Breast epithelium (tissue), 3 donors: ENCODE measurements around the gene OR11G2.

ENCODE experiments used
- POLR2AphosphoS5 ChIP-seq, 3 donors: sonication (generic); formaldehyde crosslinking; IDR thresholded peaks; one replicate each; pipeline ENCODE4 v1.6.1; 2017; ENCODE audit warnings: antibody characterized with exemption in 3 of 3
- TF ChIP-seq, protein P1 (sequence below), 3 donors: fragments of 450-650 bp; IDR thresholded peaks; one replicate each; pipeline ENCODE4 v1.5.1; 2016 to 2017; ENCODE audit warnings: antibody characterized with exemption in 3 of 3, mild to moderate bottlenecking in 3 of 3, moderate library complexity in 3 of 3

DNA sequence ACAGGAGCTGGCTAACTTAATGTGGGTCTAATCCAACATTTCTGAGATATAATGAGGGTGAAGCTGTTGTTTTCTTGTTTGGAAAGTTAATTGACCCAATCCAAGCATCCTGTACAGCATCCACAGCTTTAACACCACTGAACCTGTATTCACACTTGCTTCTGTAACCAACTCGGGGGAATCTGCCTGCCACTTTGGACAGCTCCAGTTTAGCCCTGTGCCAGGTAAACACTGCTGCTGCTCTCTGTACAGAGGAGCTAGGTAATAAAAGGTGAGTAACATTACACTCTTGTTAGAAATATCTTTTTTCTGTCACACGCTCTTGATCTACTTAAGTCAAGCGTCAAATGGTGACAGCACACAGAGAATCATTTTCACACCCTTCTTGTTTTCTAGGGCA lies 700 bp downstream of the OR11G2 start:
- TF ChIP-seq POLR2AphosphoS5 (IDR thresholded peaks at IDR 0.05) = no peak
- TF ChIP-seq, protein P1, sequence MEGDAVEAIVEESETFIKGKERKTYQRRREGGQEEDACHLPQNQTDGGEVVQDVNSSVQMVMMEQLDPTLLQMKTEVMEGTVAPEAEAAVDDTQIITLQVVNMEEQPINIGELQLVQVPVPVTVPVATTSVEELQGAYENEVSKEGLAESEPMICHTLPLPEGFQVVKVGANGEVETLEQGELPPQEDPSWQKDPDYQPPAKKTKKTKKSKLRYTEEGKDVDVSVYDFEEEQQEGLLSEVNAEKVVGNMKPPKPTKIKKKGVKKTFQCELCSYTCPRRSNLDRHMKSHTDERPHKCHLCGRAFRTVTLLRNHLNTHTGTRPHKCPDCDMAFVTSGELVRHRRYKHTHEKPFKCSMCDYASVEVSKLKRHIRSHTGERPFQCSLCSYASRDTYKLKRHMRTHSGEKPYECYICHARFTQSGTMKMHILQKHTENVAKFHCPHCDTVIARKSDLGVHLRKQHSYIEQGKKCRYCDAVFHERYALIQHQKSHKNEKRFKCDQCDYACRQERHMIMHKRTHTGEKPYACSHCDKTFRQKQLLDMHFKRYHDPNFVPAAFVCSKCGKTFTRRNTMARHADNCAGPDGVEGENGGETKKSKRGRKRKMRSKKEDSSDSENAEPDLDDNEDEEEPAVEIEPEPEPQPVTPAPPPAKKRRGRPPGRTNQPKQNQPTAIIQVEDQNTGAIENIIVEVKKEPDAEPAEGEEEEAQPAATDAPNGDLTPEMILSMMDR (IDR thresholded peaks at IDR 0.05) = no peak
